Measurements from ENCODE around the gene FNTB. TPM values are rescaled to one million over a fixed set of nuclear protein-coding genes. Genes with fewer than 3 reads are reported as not detected.

The FNTB gene
- polyA plus RNA-seq, 1 donor from 2014 or later: 6.7 TPM

GRCh38 chr14:65079201-65079600, 92.5 kb downstream of the FNTB start:
- no peaks in the 10 kb centered on the region for H3K27me3 ChIP-seq (ENCODE audit: insufficient read depth, low read depth, low read length)
- H3K9me2 ChIP-seq (ENCODE audit: insufficient read depth, low read length): no peaks in the 10 kb centered on the region
- H3K4me3 ChIP-seq (ENCODE audit: low read length): no peak overlapping the region
- H3K79me2 ChIP-seq (replicated peaks; ENCODE audit: insufficient read depth, low read length): no peaks in the 10 kb centered on the region
- H3K4me2 ChIP-seq (ENCODE audit: low read length): no peak overlapping the region
- H3K36me3 ChIP-seq (ENCODE audit: insufficient read depth, low read length): no peaks in the 10 kb centered on the region
- H3K9ac ChIP-seq (ENCODE audit: low read length): no peak overlapping the region
- no peaks in the 10 kb centered on the region for H3K9me3 ChIP-seq (ENCODE audit: low read length)
- H3F3A ChIP-seq (ENCODE audit: insufficient read depth, low read length, poor library complexity, severe bottlenecking): no peaks in the 10 kb centered on the region
- H3K27ac ChIP-seq (ENCODE audit: low read length): no peak overlapping the region
- H4K20me1 ChIP-seq (ENCODE audit: insufficient read depth): no peaks in the 10 kb centered on the region
- TF ChIP-seq SMC3 (conservative IDR thresholded peaks at IDR 0.05; ENCODE audit: poor library complexity) (no peak), REST (IDR thresholded peaks at IDR 0.05; ENCODE audit: borderline replicate concordance) (no peak), TAF1 (IDR thresholded peaks at IDR 0.05; ENCODE audit: low read depth) (no peak)
- H2AFZ ChIP-seq (ENCODE audit: low read depth, low read length): no peak overlapping the region

- Histone ChIP-seq H4K20me1 (ENCODE audit: insufficient read depth) (no peaks in the 10 kb centered on the region), H3K79me2 (replicated peaks; ENCODE audit: insufficient read depth, low read length) (no peaks in the 10 kb centered on the region), H3K27ac (ENCODE audit: low read length) (no peak overlapping the region), H3F3A (ENCODE audit: insufficient read depth, low read length, poor library complexity, severe bottlenecking) (no peaks in the 10 kb centered on the region), H3K9me3 (ENCODE audit: low read length) (no peaks in the 10 kb centered on the region), H3K36me3 (ENCODE audit: insufficient read depth, low read length) (no peaks in the 10 kb centered on the region), H2AFZ (ENCODE audit: low read depth, low read length) (no peak overlapping the region), H3K9me2 (ENCODE audit: insufficient read depth, low read length) (no peaks in the 10 kb centered on the region), H3K4me3 (ENCODE audit: low read length) (no peak overlapping the region), H3K4me2 (ENCODE audit: low read length) (no peak overlapping the region), H3K27me3 (ENCODE audit: insufficient read depth, low read depth, low read length) (no peaks in the 10 kb centered on the region), H3K9ac (ENCODE audit: low read length) (no peak overlapping the region)
- TF ChIP-seq REST (IDR thresholded peaks at IDR 0.05; ENCODE audit: borderline replicate concordance) (no peak), EZH2 (IDR thresholded peaks at IDR 0.05; ENCODE audit: borderline replicate concordance, insufficient read depth, low read length, poor library complexity, severe bottlenecking) (no peak), TAF1 (IDR thresholded peaks at IDR 0.05; ENCODE audit: low read depth) (no peak), RAD21 (conservative IDR thresholded peaks at IDR 0.05) (no peak), CTCF (IDR thresholded peaks at IDR 0.05; ENCODE audit: poor library complexity, severe bottlenecking) (no peak), SMC3 (conservative IDR thresholded peaks at IDR 0.05; ENCODE audit: poor library complexity) (no peak), MXI1 (conservative IDR thresholded peaks at IDR 0.05; ENCODE audit: poor library complexity, severe bottlenecking) (no peak), POLR2AphosphoS5 (IDR thresholded peaks at IDR 0.05) (no peak), EP300 (conservative IDR thresholded peaks at IDR 0.05; ENCODE audit: poor library complexity, severe bottlenecking) (no peak)
These were observed 93.1 kb downstream of the FNTB start for GRCh38 chr14:65079768-65080167.
